B cell (primary cell): ENCODE data around the gene SNX14. TPM values are rescaled to one million over a fixed set of nuclear protein-coding genes. Genes with fewer than 3 reads are reported as not detected.

ENCODE experiments used
- ATAC-seq: fragments of 200-7000 bp; cut with Tn5 transposase; one replicate; pipeline ENCODE4 v1.10.0; 2021; ENCODE audit warnings: low read depth, mild to moderate bottlenecking, moderate number of reproducible peaks, moderate library complexity
- CTCF ChIA-PET: fragments of 350-600 bp; sonication (Branson Sonifier 250); formaldehyde crosslinking; loops from one replicate; lab custom pipeline; 2021; ENCODE audit warnings: antibody characterized with exemption, inconsistent platforms; lab: Charles Lee
- POLR2A ChIA-PET: fragments of 350-600 bp; sonication (Branson Sonifier 250); formaldehyde crosslinking; loops from one replicate; lab custom pipeline; 2021; ENCODE audit warnings: antibody characterized with exemption; lab: Charles Lee
- DNase-seq: peaks from one replicate; pipeline ENCODE4 v3.0.0; 2013
- H2AFZ ChIP-seq: 2 replicates; pipeline ENCODE4 v1.6.1; 2012; ENCODE audit warnings: mild to moderate bottlenecking, low read depth, low read length; ENCODE audit not compliant: insufficient read depth, poor library complexity, severe bottlenecking
- H3K27ac ChIP-seq, 2 donors: 1 replicate in 1 of 2; 2 replicates in 1 of 2; pipeline ENCODE4 v1.5.1; 2012 to 2013; ENCODE audit warnings: low read length in 2 of 2, mild to moderate bottlenecking in 2 of 2, moderate library complexity in 1 of 2
- H3K27me3 ChIP-seq, 4 experiments: fragments of 200-600 bp in 1 of 4; sonication (generic) in 1 of 4; replicated peaks in 1 of 4; 1 replicate in 2 of 4; 2 replicates in 2 of 4; pipeline versions ENCODE4 v1.6.1 to v1.7.0; 2013 to 2016; ENCODE audit warnings: low read length in 3 of 4, mild to moderate bottlenecking in 2 of 4, mixed read lengths in 1 of 4, moderate library complexity in 1 of 4; ENCODE audit not compliant: insufficient read depth in 4 of 4, control insufficient read depth in 3 of 4; ENCODE audit errors: control extremely low read depth in 1 of 4
- H3K36me3 ChIP-seq, 2 experiments: replicated peaks in 1 of 2; 1 replicate in 1 of 2; 2 replicates in 1 of 2; pipeline versions ENCODE4 v1.6.1 to v1.7.1; 2013; ENCODE audit warnings: low read length in 1 of 2; ENCODE audit not compliant: insufficient read depth in 2 of 2, control insufficient read depth in 1 of 2; ENCODE audit errors: control extremely low read depth in 1 of 2, extremely low read depth in 1 of 2
- H3K4me1 ChIP-seq, 2 donors: fragments of 200-600 bp in 1 of 2; sonication (generic) in 1 of 2; 1 replicate in 1 of 2; 2 replicates in 1 of 2; pipeline versions ENCODE4 v1.5.1 to v1.6.1; 2013 to 2017; ENCODE audit warnings: low read length in 2 of 2; ENCODE audit not compliant: control insufficient read depth in 2 of 2, insufficient read depth in 2 of 2
- H3K4me2 ChIP-seq: replicated peaks from 2 replicates; pipeline ENCODE3; 2012; ENCODE audit warnings: mild to moderate bottlenecking, low read depth, low read length; ENCODE audit not compliant: poor library complexity, severe bottlenecking
- H3K4me3 ChIP-seq, 5 experiments: fragments of 200-600 bp in 1 of 5; sonication (generic) in 1 of 5; 1 replicate in 3 of 5; 2 replicates in 2 of 5; pipeline versions ENCODE4 v1.5.1 to v1.7.0; 2011 to 2016; ENCODE audit warnings: low read length in 4 of 5, mild to moderate bottlenecking in 4 of 5, low read depth in 2 of 5, control low read depth in 1 of 5, moderate library complexity in 1 of 5; ENCODE audit not compliant: insufficient read depth in 1 of 5; ENCODE audit errors: control extremely low read depth in 1 of 5, extremely low read depth in 1 of 5
- H3K79me2 ChIP-seq: fragments of 200-600 bp; sonication (generic); one replicate; pipeline ENCODE4 v1.6.0; 2016; ENCODE audit warnings: low read length; ENCODE audit not compliant: control insufficient read depth, insufficient read depth
- H3K9ac ChIP-seq: fragments of 200-600 bp; sonication (generic); 2 replicates; pipeline ENCODE4 v1.6.1; 2017; ENCODE audit warnings: mild to moderate bottlenecking, low read length, moderate library complexity
- H3K9me3 ChIP-seq, 3 donors: one replicate each; pipeline versions ENCODE4 v1.6.1 to v1.7.1; 2013; ENCODE audit warnings: low read length in 2 of 3; ENCODE audit not compliant: control insufficient read depth in 2 of 3, insufficient read depth in 1 of 3; ENCODE audit errors: control extremely low read depth in 1 of 3
- H4K20me1 ChIP-seq: 2 replicates; pipeline ENCODE4 v1.6.0; 2012; ENCODE audit warnings: mild to moderate bottlenecking, low read length; ENCODE audit not compliant: insufficient read depth, control insufficient read depth, poor library complexity, severe bottlenecking
- H3K27ac Mint-ChIP-seq: one replicate; pipeline ENCODE4 v1.8.0; 2021; ENCODE audit warnings: mixed read lengths
- H3K27me3 Mint-ChIP-seq: one replicate; pipeline ENCODE4 v1.8.0; 2021; ENCODE audit warnings: mixed read lengths
- H3K4me1 Mint-ChIP-seq: one replicate; pipeline ENCODE4 v1.8.0; 2021; ENCODE audit warnings: mixed read lengths
- H3K4me3 Mint-ChIP-seq: one replicate; pipeline ENCODE4 v1.8.0; 2021; ENCODE audit warnings: mixed read lengths
- H3K9me3 Mint-ChIP-seq: one replicate; pipeline ENCODE4 v1.8.0; 2022; ENCODE audit warnings: mixed read lengths; ENCODE audit not compliant: insufficient read depth
- CTCF ChIP-seq: fragments of 200-600 bp; IDR thresholded peaks from one replicate; pipeline ENCODE4 v1.8.0; 2022; ENCODE audit warnings: antibody characterized with exemption, mild to moderate bottlenecking
- EZH2 ChIP-seq: IDR thresholded peaks from 2 replicates; pipeline ENCODE4 v1.6.1; 2012; ENCODE audit warnings: borderline replicate concordance, low read depth, mild to moderate bottlenecking, moderate library complexity, low read length; ENCODE audit not compliant: insufficient read depth, poor library complexity, severe bottlenecking
- WGBS: methylation state at CpG from one replicate; pipeline ENCODE4 v1.1.5; 2013; ENCODE audit warnings: missing lambda C conversion rate; ENCODE audit not compliant: insufficient coverage; 5-methylcytosine and 5-hydroxymethylcytosine counted together
- intact Hi-C: fragments of 100-400 bp; cut with micrococcal nuclease; formaldehyde crosslinking; loops from one replicate; pipeline ENCODE4 v1.10.0; 2022
- polyA plus RNA-seq: library from polyadenylated mRNA; depleted of rRNA; stranded (reverse); fragments of >200 nt; gene quantifications from 2 replicates; pipeline ENCODE4 v1.2.3, GENCODE V29; 2012
- total RNA-seq, 2 donors: library from RNA; stranded (reverse); fragments of 120-200 nt in 1 of 2; gene quantifications; 1 replicate in 1 of 2; 2 replicates in 1 of 2; pipeline versions ENCODE4 v1.2.3 to v1.2.4, GENCODE V29; 2013 to 2022

The SNX14 gene
- total and polyA plus RNA-seq, 2 donors (not counting 1 experiment from before 2014, with no cell fraction given) = 36.9 to 80.0 TPM

GRCh38 chr6:85498596-85499258, 94.9 kb downstream of the SNX14 start:
- intact Hi-C loops = no loop called here
- H3K27me3 Mint-ChIP-seq = no peaks in the 10 kb centered on the region
- 0% methylated on average over 1 of the region's 2 CpGs for WGBS
- H3K4me1 Mint-ChIP-seq = no peaks in the 10 kb centered on the region
- Histone ChIP-seq H3K27me3 (no peaks in the 10 kb centered on the region), H3K4me1 (no peaks in the 10 kb centered on the region), H2AFZ (no peak overlapping the region), H3K9ac (no peak overlapping the region), H3K4me2 (no peak overlapping the region), H3K27ac (no peak overlapping the region), H4K20me1 (no peaks in the 10 kb centered on the region), H3K9me3 (peaks cover 0 to 14% (median 7%) of the 10 kb centered on the region in 3 donors), H3K36me3 (peaks cover 0 to 4% of the 10 kb centered on the region in 2 experiments), H3K4me3 (no peak overlapping the region), H3K79me2 (no peaks in the 10 kb centered on the region)
- TF ChIP-seq EZH2 = no peak
- no peak for TF ChIP-seq CTCF
- H3K4me3 Mint-ChIP-seq = no peak overlapping the region
- CTCF ChIA-PET = interaction anchor here (1.2 kb wide), 1 partner anchor 15 kb away, joined by 4 read pairs; no protein-coding TSS in a partner anchor
- ATAC-seq (no peak), DNase-seq (no peak)
- POLR2A ChIA-PET = no interaction called here
- peaks cover 9% of the 10 kb centered on the region for H3K9me3 Mint-ChIP-seq
- no peak overlapping the region for H3K27ac Mint-ChIP-seq

GRCh38 chr6:85496856-85497255, 96.8 kb downstream of the SNX14 start:
- Histone ChIP-seq H3K9me3 (peaks cover 0 to 14% (median 7%) of the 10 kb centered on the region in 3 donors), H3K36me3 (no peaks in the 10 kb centered on the region), H3K27me3 (no peaks in the 10 kb centered on the region), H3K9ac (no peak overlapping the region), H3K79me2 (no peaks in the 10 kb centered on the region), H3K27ac (no peak overlapping the region), H4K20me1 (no peaks in the 10 kb centered on the region), H2AFZ (no peak overlapping the region), H3K4me3 (no peak overlapping the region), H3K4me2 (no peak overlapping the region), H3K4me1 (no peaks in the 10 kb centered on the region)
- Mint-ChIP-seq H3K9me3 (peaks cover 9% of the 10 kb centered on the region), H3K27me3 (no peaks in the 10 kb centered on the region), H3K27ac (no peak overlapping the region), H3K4me3 (no peak overlapping the region), H3K4me1 (no peaks in the 10 kb centered on the region)
- POLR2A ChIA-PET = no interaction called here
- ATAC-seq (no peak), DNase-seq (no peak)
- TF ChIP-seq EZH2 = no peak
- WGBS = 95% methylated on average over 4 of the region's 5 CpGs
- intact Hi-C loops = no loop called here
- CTCF ChIA-PET = interaction anchor here (1.1 kb wide), 1 partner anchor 14 kb away, joined by 3 read pairs; no protein-coding TSS in a partner anchor
